H1 (cell line): ENCODE results near the gene GAB2.

Experiments
- ATF2 ChIP-seq: IDR thresholded peaks from 2 replicates; pipeline ENCODE4 v1.6.1; 2012; ENCODE audit warnings: low read length, inconsistent platforms
- CEBPB ChIP-seq: IDR thresholded peaks from 2 replicates; pipeline ENCODE4 v1.6.1; 2012; ENCODE audit warnings: low read depth, low read length
- CTBP2 ChIP-seq: IDR thresholded peaks from 2 replicates; pipeline ENCODE4 v1.7.0; 2011; ENCODE audit warnings: borderline replicate concordance, mild to moderate bottlenecking, moderate library complexity, mixed read lengths, low read length; ENCODE audit not compliant: insufficient read depth, insufficient read length
- CTCF ChIP-seq, 3 experiments: IDR thresholded peaks; 1 replicate in 2 of 3; 2 replicates in 1 of 3; pipeline versions ENCODE4 v1.5.1 to v1.6.1; 2011; ENCODE audit warnings: low read length in 3 of 3, mild to moderate bottlenecking in 3 of 3, inconsistent platforms in 2 of 3, low read depth in 1 of 3, moderate library complexity in 1 of 3; ENCODE audit not compliant: insufficient read depth in 1 of 3; ENCODE audit errors: control extremely low read depth in 1 of 3
- POLR2A ChIP-seq, 2 experiments: IDR thresholded peaks; 1 replicate in 1 of 2; 2 replicates in 1 of 2; pipeline ENCODE4 v1.6.1; 2011; ENCODE audit warnings: low read depth in 2 of 2, low read length in 2 of 2, mild to moderate bottlenecking in 2 of 2; ENCODE audit errors: control extremely low read depth in 1 of 2
- SP1 ChIP-seq: IDR thresholded peaks from 2 replicates; pipeline ENCODE4 v1.6.1; 2011; ENCODE audit warnings: low read depth, low read length
- YY1 ChIP-seq: IDR thresholded peaks from 2 replicates; pipeline ENCODE4 v1.6.1; 2011; ENCODE audit warnings: low read depth, mild to moderate bottlenecking, low read length

GRCh38 chr11:78350091-78350645, 67.5 kb downstream of the GAB2 start:
- TF ChIP-seq CEBPB: no peak
- TF ChIP-seq CTCF (IDR thresholded peaks at IDR 0.05; ENCODE audit: control extremely low read depth in 1 of 3, insufficient read depth in 1 of 3, low read depth in 1 of 3, low read length in 3 of 3): no peak
- TF ChIP-seq POLR2A (IDR thresholded peaks at IDR 0.05; ENCODE audit: control extremely low read depth in 1 of 2, low read depth in 2 of 2, low read length in 2 of 2): no peak
- no peak for TF ChIP-seq SP1
- TF ChIP-seq ATF2: no peak
- TF ChIP-seq YY1: no peak
- no peak for TF ChIP-seq CTBP2
